ENCODE measurements around the gene PRKG1.

PRKG1 gene

DNA sequence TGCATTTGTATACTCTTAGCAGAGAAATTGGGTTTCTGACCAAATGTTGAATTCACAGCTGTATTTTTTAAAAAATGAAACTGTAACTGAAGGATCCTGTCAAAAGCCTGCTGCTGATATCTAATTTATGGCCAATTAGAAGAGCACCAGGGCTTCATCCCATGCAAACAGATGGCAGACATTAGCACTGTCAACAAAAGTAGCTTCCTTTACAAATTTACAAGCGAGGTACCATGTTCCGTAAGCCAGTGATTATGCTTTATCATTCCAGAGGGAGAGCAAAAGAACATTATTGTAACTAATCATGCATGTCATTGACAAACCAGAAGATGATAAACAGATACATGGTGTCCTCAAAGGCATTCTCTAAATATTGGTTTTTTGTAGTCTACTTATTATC is 1062.6 kb downstream of the PRKG1 start:
- TF ChIP-seq POU2F2 (IDR thresholded peaks at IDR 0.05; ENCODE audit: low read depth, low read length) (no peak), POLR2A (IDR thresholded peaks at IDR 0.05; ENCODE audit: low read depth, low read length) (no peak), PAX5 (IDR thresholded peaks at IDR 0.05; ENCODE audit: insufficient read depth, low read length, severe bottlenecking) (no peak)
- DNase-seq (ENCODE audit: insufficient read length, low spot score) (no peak), FAIRE-seq (no peak)

GRCh38 chr10:52143338-52143737 is 1069.1 kb downstream of the PRKG1 start:
- TF ChIP-seq POLR2AphosphoS5 (IDR thresholded peaks at IDR 0.05; ENCODE audit: low read depth, low read length) (no peak), POU2F2 (IDR thresholded peaks at IDR 0.05; ENCODE audit: low read depth, low read length) (no peak), TAF1 (IDR thresholded peaks at IDR 0.05; ENCODE audit: low read depth, low read length) (no peak), POLR2A (IDR thresholded peaks at IDR 0.05; ENCODE audit: low read depth, low read length) (no peak), PAX5 (IDR thresholded peaks at IDR 0.05; ENCODE audit: insufficient read depth, low read length, severe bottlenecking) (no peak), SPI1 (IDR thresholded peaks at IDR 0.05; ENCODE audit: low read depth, low read length) (no peak)
- DNase-seq (ENCODE audit: insufficient read length, low spot score) (no peak), FAIRE-seq (no peak)

DNA sequence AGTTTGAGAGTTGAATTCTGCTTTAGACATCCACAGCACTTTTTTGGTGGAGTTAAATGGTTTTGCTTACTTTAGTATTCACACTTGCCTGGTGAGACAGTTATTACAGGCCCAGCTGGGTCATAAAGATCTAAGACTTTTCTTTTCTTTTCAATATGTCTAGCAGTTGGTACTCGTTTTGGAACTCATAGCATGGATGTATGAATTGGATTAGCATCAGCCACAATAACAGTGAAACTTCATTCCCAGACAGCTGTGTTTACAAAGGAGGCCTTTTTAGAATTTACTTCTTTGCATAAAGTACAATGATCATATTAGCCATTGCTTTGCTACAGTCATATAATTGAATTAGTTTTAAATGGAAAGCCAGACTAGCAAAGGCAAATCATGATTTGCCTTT is 1071.3 kb downstream of the PRKG1 start:
- no peak for DNase-seq (ENCODE audit: insufficient read length, low spot score)
- TF ChIP-seq SPI1 (IDR thresholded peaks at IDR 0.05; ENCODE audit: low read depth, low read length) (no peak), POLR2A (IDR thresholded peaks at IDR 0.05; ENCODE audit: low read depth, low read length) (no peak), POU2F2 (IDR thresholded peaks at IDR 0.05; ENCODE audit: low read depth, low read length) (no peak), TAF1 (IDR thresholded peaks at IDR 0.05; ENCODE audit: low read depth, low read length) (no peak), PAX5 (IDR thresholded peaks at IDR 0.05; ENCODE audit: insufficient read depth, low read length, severe bottlenecking) (no peak), POLR2AphosphoS5 (IDR thresholded peaks at IDR 0.05; ENCODE audit: low read depth, low read length) (no peak)
- no peak for FAIRE-seq

DNA sequence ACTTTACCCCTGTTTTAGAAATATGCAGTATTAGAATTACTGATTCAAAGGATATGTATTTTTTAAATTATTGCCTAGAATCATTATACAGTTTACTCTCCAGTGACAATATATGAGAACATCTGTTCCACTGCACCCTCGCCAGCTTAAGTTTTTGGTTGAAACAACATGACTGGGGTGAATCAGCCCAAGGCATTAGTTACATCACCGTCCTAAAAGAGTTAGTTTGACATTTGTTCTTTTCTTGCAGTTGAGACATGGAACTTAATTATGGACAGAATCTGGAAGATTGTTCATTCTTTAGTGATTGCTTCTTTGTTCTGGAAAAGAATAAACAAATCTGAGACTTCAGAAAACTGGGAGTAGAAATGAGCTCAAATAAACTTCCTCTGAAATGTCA is 1072.5 kb downstream of the PRKG1 start:
- no peak for DNase-seq (ENCODE audit: insufficient read length, low spot score)
- FAIRE-seq = no peak
- no peak for TF ChIP-seq POLR2A (IDR thresholded peaks at IDR 0.05; ENCODE audit: low read depth, low read length)
- no peak for TF ChIP-seq TAF1 (IDR thresholded peaks at IDR 0.05; ENCODE audit: low read depth, low read length)
- TF ChIP-seq SPI1 (IDR thresholded peaks at IDR 0.05; ENCODE audit: low read depth, low read length) = no peak
- no peak for TF ChIP-seq POLR2AphosphoS5 (IDR thresholded peaks at IDR 0.05; ENCODE audit: low read depth, low read length)
- TF ChIP-seq POU2F2 (IDR thresholded peaks at IDR 0.05; ENCODE audit: low read depth, low read length) = no peak
- TF ChIP-seq PAX5 (IDR thresholded peaks at IDR 0.05; ENCODE audit: insufficient read depth, low read length, severe bottlenecking) = no peak

- no peak for FAIRE-seq
- DNase-seq (ENCODE audit: insufficient read length, low spot score) = no peak
- TF ChIP-seq TAF1 (IDR thresholded peaks at IDR 0.05; ENCODE audit: low read depth, low read length) (no peak), SPI1 (IDR thresholded peaks at IDR 0.05; ENCODE audit: low read depth, low read length) (no peak), PAX5 (IDR thresholded peaks at IDR 0.05; ENCODE audit: insufficient read depth, low read length, severe bottlenecking) (no peak), POLR2A (IDR thresholded peaks at IDR 0.05; ENCODE audit: low read depth, low read length) (no peak), POU2F2 (IDR thresholded peaks at IDR 0.05; ENCODE audit: low read depth, low read length) (no peak), POLR2AphosphoS5 (IDR thresholded peaks at IDR 0.05; ENCODE audit: low read depth, low read length) (no peak)
Observed at GRCh38 chr10:52170776-52171175, 1096.5 kb downstream of the PRKG1 start.

GRCh38 chr10:52172581-52172980 is 1098.3 kb downstream of the PRKG1 start:
- TF ChIP-seq POLR2AphosphoS5 (IDR thresholded peaks at IDR 0.05; ENCODE audit: low read depth, low read length) (no peak), PAX5 (IDR thresholded peaks at IDR 0.05; ENCODE audit: insufficient read depth, low read length, severe bottlenecking) (no peak), POU2F2 (IDR thresholded peaks at IDR 0.05; ENCODE audit: low read depth, low read length) (no peak), TAF1 (IDR thresholded peaks at IDR 0.05; ENCODE audit: low read depth, low read length) (no peak), POLR2A (IDR thresholded peaks at IDR 0.05; ENCODE audit: low read depth, low read length) (no peak), SPI1 (IDR thresholded peaks at IDR 0.05; ENCODE audit: low read depth, low read length) (no peak)
- no peak for DNase-seq (ENCODE audit: insufficient read length, low spot score)
- FAIRE-seq = no peak

DNA sequence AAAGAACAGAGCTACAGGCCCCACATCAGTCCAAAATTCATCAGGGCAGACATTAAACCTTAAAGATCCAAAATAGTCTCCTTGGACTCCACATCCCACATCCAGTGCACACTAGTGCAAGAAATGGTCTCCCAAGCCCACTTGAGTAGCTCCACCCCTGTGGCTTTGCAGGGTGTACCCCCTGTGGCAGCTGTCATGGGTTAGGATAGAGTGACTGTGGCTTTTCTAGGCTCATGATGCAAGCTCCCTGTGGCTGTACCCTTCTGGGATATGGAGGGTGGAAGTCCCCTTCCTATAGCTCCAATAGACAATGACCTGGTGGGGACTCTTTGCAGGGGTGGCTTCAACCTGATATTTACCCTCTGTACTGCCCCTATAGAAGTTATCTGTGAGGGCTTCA is 1111.0 kb downstream of the PRKG1 start:
- no peak for TF ChIP-seq PAX5 (IDR thresholded peaks at IDR 0.05; ENCODE audit: insufficient read depth, low read length, severe bottlenecking)
- DNase-seq (ENCODE audit: insufficient read length, low spot score) = no peak
- no peak for FAIRE-seq

GRCh38 chr10:52187521-52188258 is 1113.4 kb downstream of the PRKG1 start:
- TF ChIP-seq PAX5 (IDR thresholded peaks at IDR 0.05; ENCODE audit: insufficient read depth, low read length, severe bottlenecking) (no peak), SPI1 (IDR thresholded peaks at IDR 0.05; ENCODE audit: low read depth, low read length) (no peak), POU2F2 (IDR thresholded peaks at IDR 0.05; ENCODE audit: low read depth, low read length) (no peak), TAF1 (IDR thresholded peaks at IDR 0.05; ENCODE audit: low read depth, low read length) (no peak), POLR2AphosphoS5 (IDR thresholded peaks at IDR 0.05; ENCODE audit: low read depth, low read length) (no peak), POLR2A (IDR thresholded peaks at IDR 0.05; ENCODE audit: low read depth, low read length) (no peak)
- DNase-seq (ENCODE audit: insufficient read length, low spot score) (no peak), FAIRE-seq (no peak)

- FAIRE-seq (no peak), DNase-seq (ENCODE audit: insufficient read length, low spot score) (no peak)
- TF ChIP-seq SPI1 (IDR thresholded peaks at IDR 0.05; ENCODE audit: low read depth, low read length) = no peak
- TF ChIP-seq PAX5 (IDR thresholded peaks at IDR 0.05; ENCODE audit: insufficient read depth, low read length, severe bottlenecking) = no peak
- no peak for TF ChIP-seq POLR2A (IDR thresholded peaks at IDR 0.05; ENCODE audit: low read depth, low read length)
- TF ChIP-seq POU2F2 (IDR thresholded peaks at IDR 0.05; ENCODE audit: low read depth, low read length) = no peak
- no peak for TF ChIP-seq POLR2AphosphoS5 (IDR thresholded peaks at IDR 0.05; ENCODE audit: low read depth, low read length)
- TF ChIP-seq TAF1 (IDR thresholded peaks at IDR 0.05; ENCODE audit: low read depth, low read length) = no peak
Observed at GRCh38 chr10:52191049-52191448, 1116.8 kb downstream of the PRKG1 start.

DNA sequence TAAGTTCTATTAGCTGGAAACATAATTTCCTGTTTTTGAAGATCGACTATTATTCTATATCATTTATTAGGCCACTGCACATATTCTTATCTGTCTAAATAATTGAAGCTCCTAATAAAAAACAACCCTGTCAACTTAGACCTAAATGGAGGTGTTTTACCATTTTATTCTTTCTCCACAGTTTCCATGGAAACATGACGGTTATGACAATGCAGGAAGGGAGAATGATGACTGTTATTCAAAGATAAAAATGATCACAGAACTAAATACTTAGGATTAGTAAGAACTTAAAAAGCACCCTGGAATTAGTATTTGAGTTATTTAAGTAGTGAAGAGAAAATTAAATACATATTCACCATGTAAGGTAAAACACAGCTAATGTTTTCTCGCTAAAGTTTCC is 1119.9 kb downstream of the PRKG1 start:
- FAIRE-seq = no peak
- TF ChIP-seq PAX5 (IDR thresholded peaks at IDR 0.05; ENCODE audit: insufficient read depth, low read length, severe bottlenecking) (no peak), POLR2AphosphoS5 (IDR thresholded peaks at IDR 0.05; ENCODE audit: low read depth, low read length) (no peak), POLR2A (IDR thresholded peaks at IDR 0.05; ENCODE audit: low read depth, low read length) (no peak), POU2F2 (IDR thresholded peaks at IDR 0.05; ENCODE audit: low read depth, low read length) (no peak), TAF1 (IDR thresholded peaks at IDR 0.05; ENCODE audit: low read depth, low read length) (no peak), SPI1 (IDR thresholded peaks at IDR 0.05; ENCODE audit: low read depth, low read length) (no peak)
- no peak for DNase-seq (ENCODE audit: insufficient read length, low spot score)

Data from GM12891 (cell line).